B cell (primary cell): ENCODE data around the gene HK3. TPM values are rescaled to one million over a fixed set of nuclear protein-coding genes. Genes with fewer than 3 reads are reported as not detected.

Source experiments
- ATAC-seq: fragments of 200-7000 bp; cut with Tn5 transposase; one replicate; pipeline ENCODE4 v1.10.0; 2021; ENCODE audit warnings: low read depth, mild to moderate bottlenecking, moderate number of reproducible peaks, moderate library complexity
- CTCF ChIA-PET: fragments of 350-600 bp; sonication (Branson Sonifier 250); formaldehyde crosslinking; loops from one replicate; lab custom pipeline; 2021; ENCODE audit warnings: antibody characterized with exemption, inconsistent platforms; lab: Charles Lee
- POLR2A ChIA-PET: fragments of 350-600 bp; sonication (Branson Sonifier 250); formaldehyde crosslinking; loops from one replicate; lab custom pipeline; 2021; ENCODE audit warnings: antibody characterized with exemption; lab: Charles Lee
- DNase-seq: peaks from one replicate; pipeline ENCODE4 v3.0.0; 2013
- H2AFZ ChIP-seq: 2 replicates; pipeline ENCODE4 v1.6.1; 2012; ENCODE audit warnings: mild to moderate bottlenecking, low read depth, low read length; ENCODE audit not compliant: insufficient read depth, poor library complexity, severe bottlenecking
- H3K27ac ChIP-seq, 2 donors: 1 replicate in 1 of 2; 2 replicates in 1 of 2; pipeline ENCODE4 v1.5.1; 2012 to 2013; ENCODE audit warnings: low read length in 2 of 2, mild to moderate bottlenecking in 2 of 2, moderate library complexity in 1 of 2
- H3K27me3 ChIP-seq, 4 experiments: fragments of 200-600 bp in 1 of 4; sonication (generic) in 1 of 4; replicated peaks in 1 of 4; 1 replicate in 2 of 4; 2 replicates in 2 of 4; pipeline versions ENCODE4 v1.6.1 to v1.7.0; 2013 to 2016; ENCODE audit warnings: low read length in 3 of 4, mild to moderate bottlenecking in 2 of 4, mixed read lengths in 1 of 4, moderate library complexity in 1 of 4; ENCODE audit not compliant: insufficient read depth in 4 of 4, control insufficient read depth in 3 of 4; ENCODE audit errors: control extremely low read depth in 1 of 4
- H3K36me3 ChIP-seq, 2 experiments: replicated peaks in 1 of 2; 1 replicate in 1 of 2; 2 replicates in 1 of 2; pipeline versions ENCODE4 v1.6.1 to v1.7.1; 2013; ENCODE audit warnings: low read length in 1 of 2; ENCODE audit not compliant: insufficient read depth in 2 of 2, control insufficient read depth in 1 of 2; ENCODE audit errors: control extremely low read depth in 1 of 2, extremely low read depth in 1 of 2
- H3K4me1 ChIP-seq, 2 donors: fragments of 200-600 bp in 1 of 2; sonication (generic) in 1 of 2; 1 replicate in 1 of 2; 2 replicates in 1 of 2; pipeline versions ENCODE4 v1.5.1 to v1.6.1; 2013 to 2017; ENCODE audit warnings: low read length in 2 of 2; ENCODE audit not compliant: control insufficient read depth in 2 of 2, insufficient read depth in 2 of 2
- H3K4me2 ChIP-seq: replicated peaks from 2 replicates; pipeline ENCODE3; 2012; ENCODE audit warnings: mild to moderate bottlenecking, low read depth, low read length; ENCODE audit not compliant: poor library complexity, severe bottlenecking
- H3K4me3 ChIP-seq, 5 experiments: fragments of 200-600 bp in 1 of 5; sonication (generic) in 1 of 5; 1 replicate in 3 of 5; 2 replicates in 2 of 5; pipeline versions ENCODE4 v1.5.1 to v1.7.0; 2011 to 2016; ENCODE audit warnings: low read length in 4 of 5, mild to moderate bottlenecking in 4 of 5, low read depth in 2 of 5, control low read depth in 1 of 5, moderate library complexity in 1 of 5; ENCODE audit not compliant: insufficient read depth in 1 of 5; ENCODE audit errors: control extremely low read depth in 1 of 5, extremely low read depth in 1 of 5
- H3K79me2 ChIP-seq: fragments of 200-600 bp; sonication (generic); one replicate; pipeline ENCODE4 v1.6.0; 2016; ENCODE audit warnings: low read length; ENCODE audit not compliant: control insufficient read depth, insufficient read depth
- H3K9ac ChIP-seq: fragments of 200-600 bp; sonication (generic); 2 replicates; pipeline ENCODE4 v1.6.1; 2017; ENCODE audit warnings: mild to moderate bottlenecking, low read length, moderate library complexity
- H3K9me3 ChIP-seq, 3 donors: one replicate each; pipeline versions ENCODE4 v1.6.1 to v1.7.1; 2013; ENCODE audit warnings: low read length in 2 of 3; ENCODE audit not compliant: control insufficient read depth in 2 of 3, insufficient read depth in 1 of 3; ENCODE audit errors: control extremely low read depth in 1 of 3
- H4K20me1 ChIP-seq: 2 replicates; pipeline ENCODE4 v1.6.0; 2012; ENCODE audit warnings: mild to moderate bottlenecking, low read length; ENCODE audit not compliant: insufficient read depth, control insufficient read depth, poor library complexity, severe bottlenecking
- H3K27ac Mint-ChIP-seq: one replicate; pipeline ENCODE4 v1.8.0; 2021; ENCODE audit warnings: mixed read lengths
- H3K27me3 Mint-ChIP-seq: one replicate; pipeline ENCODE4 v1.8.0; 2021; ENCODE audit warnings: mixed read lengths
- H3K4me1 Mint-ChIP-seq: one replicate; pipeline ENCODE4 v1.8.0; 2021; ENCODE audit warnings: mixed read lengths
- H3K4me3 Mint-ChIP-seq: one replicate; pipeline ENCODE4 v1.8.0; 2021; ENCODE audit warnings: mixed read lengths
- H3K9me3 Mint-ChIP-seq: one replicate; pipeline ENCODE4 v1.8.0; 2022; ENCODE audit warnings: mixed read lengths; ENCODE audit not compliant: insufficient read depth
- CTCF ChIP-seq: fragments of 200-600 bp; IDR thresholded peaks from one replicate; pipeline ENCODE4 v1.8.0; 2022; ENCODE audit warnings: antibody characterized with exemption, mild to moderate bottlenecking
- EZH2 ChIP-seq: IDR thresholded peaks from 2 replicates; pipeline ENCODE4 v1.6.1; 2012; ENCODE audit warnings: borderline replicate concordance, low read depth, mild to moderate bottlenecking, moderate library complexity, low read length; ENCODE audit not compliant: insufficient read depth, poor library complexity, severe bottlenecking
- WGBS: methylation state at CpG from one replicate; pipeline ENCODE4 v1.1.5; 2013; ENCODE audit warnings: missing lambda C conversion rate; ENCODE audit not compliant: insufficient coverage; 5-methylcytosine and 5-hydroxymethylcytosine counted together
- intact Hi-C: fragments of 100-400 bp; cut with micrococcal nuclease; formaldehyde crosslinking; loops from one replicate; pipeline ENCODE4 v1.10.0; 2022
- polyA plus RNA-seq: library from polyadenylated mRNA; depleted of rRNA; stranded (reverse); fragments of >200 nt; gene quantifications from 2 replicates; pipeline ENCODE4 v1.2.3, GENCODE V29; 2012
- total RNA-seq, 2 donors: library from RNA; stranded (reverse); fragments of 120-200 nt in 1 of 2; gene quantifications; 1 replicate in 1 of 2; 2 replicates in 1 of 2; pipeline versions ENCODE4 v1.2.3 to v1.2.4, GENCODE V29; 2013 to 2022

The HK3 gene
- total and polyA plus RNA-seq, 2 donors (not counting 1 experiment from before 2014, with no cell fraction given), result 0.30 to 5.0 TPM

GRCh38 chr5:176844706-176845391 lies 54.3 kb downstream of the HK3 start:
- WGBS, result 73% methylated on average over 21 of the region's 21 CpGs
- Histone ChIP-seq H3K27me3 (peaks cover 0 to 27% (median 1%) of the 10 kb centered on the region in 4 experiments), H3K9me3 (peaks cover 0 to 3% (median 0%) of the 10 kb centered on the region in 3 donors), H3K4me1 (no peaks in the 10 kb centered on the region), H2AFZ (no peak overlapping the region), H3K4me2 (no peak overlapping the region), H3K4me3 (no peak overlapping the region), H4K20me1 (no peaks in the 10 kb centered on the region), H3K27ac (no peak overlapping the region), H3K9ac (no peak overlapping the region), H3K79me2 (no peaks in the 10 kb centered on the region), H3K36me3 (no peaks in the 10 kb centered on the region)
- Mint-ChIP-seq H3K27me3 (peaks cover 27% of the 10 kb centered on the region), H3K9me3 (no peaks in the 10 kb centered on the region), H3K4me1 (no peaks in the 10 kb centered on the region), H3K4me3 (no peak overlapping the region), H3K27ac (peak overlapping the region; percentile 26)
- TF ChIP-seq CTCF (no peak), EZH2 (no peak)
- ATAC-seq (no peak), DNase-seq (no peak)
- intact Hi-C loops, result no loop called here
- CTCF ChIA-PET, result no interaction called here
- POLR2A ChIA-PET, result no interaction called here

GRCh38 chr5:176844281-176844680 lies 54.9 kb downstream of the HK3 start:
- Histone ChIP-seq H3K9ac (no peak overlapping the region), H3K4me2 (no peak overlapping the region), H3K36me3 (no peaks in the 10 kb centered on the region), H3K27ac (no peak overlapping the region), H3K27me3 (peaks cover 0 to 30% (median 2%) of the 10 kb centered on the region in 4 experiments), H4K20me1 (no peaks in the 10 kb centered on the region), H3K4me1 (no peaks in the 10 kb centered on the region), H3K9me3 (no peaks in the 10 kb centered on the region), H3K4me3 (no peak overlapping the region), H2AFZ (no peak overlapping the region), H3K79me2 (no peaks in the 10 kb centered on the region)
- ATAC-seq (no peak), DNase-seq (no peak)
- peaks cover 25% of the 10 kb centered on the region for H3K27me3 Mint-ChIP-seq
- H3K27ac Mint-ChIP-seq, result no peak overlapping the region
- 82% methylated on average over 9 of the region's 10 CpGs for WGBS
- H3K4me3 Mint-ChIP-seq, result no peak overlapping the region
- CTCF ChIA-PET, result no interaction called here
- TF ChIP-seq EZH2 (no peak), CTCF (no peak)
- intact Hi-C loops, result no loop called here
- H3K9me3 Mint-ChIP-seq, result no peaks in the 10 kb centered on the region
- POLR2A ChIA-PET, result no interaction called here
- no peaks in the 10 kb centered on the region for H3K4me1 Mint-ChIP-seq
